Occipital lobe (tissue), 2 donors: ENCODE data around the gene SV2B. TPM values are rescaled to one million over a fixed set of nuclear protein-coding genes. Genes with fewer than 3 reads are reported as not detected.
"Not testable (repeated sequence)": the region's sequence is repeated elsewhere in the genome, so short reads cannot be mapped to it uniquely, and the experiment has no call there.

Experiments
- DNase-seq: peaks from one replicate; lab custom pipeline; 2025; lab: John Stamatoyannopoulos, UW
- total RNA-seq: library from RNA; depleted of rRNA; stranded (reverse); fragments of >200 nt; gene quantifications from one replicate; pipeline ENCODE4 v1.2.3, GENCODE V29; 2014

Gene SV2B
- total RNA-seq, 1 donor from 2014 or later = 33.5 TPM

GRCh38 chr15:91308855-91309254, 208.8 kb downstream of the SV2B start:
- no peak for DNase-seq

- no peak for DNase-seq
These were observed 211.9 kb downstream of the SV2B start for GRCh38 chr15:91311986-91312385.

DNA sequence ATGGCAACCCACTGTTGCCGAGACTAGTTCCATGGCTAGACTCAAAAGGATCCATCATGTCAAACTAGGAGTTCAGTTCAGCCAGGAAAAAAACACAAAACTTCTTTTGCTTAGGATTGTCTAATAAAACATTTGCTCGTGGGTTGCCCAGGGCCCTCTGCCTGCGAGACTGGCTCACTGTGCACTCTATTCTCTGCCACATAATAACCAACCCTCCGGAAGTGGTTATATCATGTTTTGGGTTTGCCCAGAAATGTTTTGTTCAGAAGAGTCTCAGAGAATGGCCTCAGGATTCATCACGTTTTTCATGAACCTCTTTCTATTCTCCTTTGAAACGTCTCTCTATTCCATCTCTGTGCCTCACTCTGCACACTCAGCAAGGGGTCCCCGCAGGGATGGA, 216.1 kb downstream of the SV2B start:
- DNase-seq = no peak

- no peak for DNase-seq
These were observed 218.5 kb downstream of the SV2B start for GRCh38 chr15:91318516-91318915.

- DNase-seq = no peak
These were observed 218.9 kb downstream of the SV2B start for GRCh38 chr15:91318931-91319330.

DNA sequence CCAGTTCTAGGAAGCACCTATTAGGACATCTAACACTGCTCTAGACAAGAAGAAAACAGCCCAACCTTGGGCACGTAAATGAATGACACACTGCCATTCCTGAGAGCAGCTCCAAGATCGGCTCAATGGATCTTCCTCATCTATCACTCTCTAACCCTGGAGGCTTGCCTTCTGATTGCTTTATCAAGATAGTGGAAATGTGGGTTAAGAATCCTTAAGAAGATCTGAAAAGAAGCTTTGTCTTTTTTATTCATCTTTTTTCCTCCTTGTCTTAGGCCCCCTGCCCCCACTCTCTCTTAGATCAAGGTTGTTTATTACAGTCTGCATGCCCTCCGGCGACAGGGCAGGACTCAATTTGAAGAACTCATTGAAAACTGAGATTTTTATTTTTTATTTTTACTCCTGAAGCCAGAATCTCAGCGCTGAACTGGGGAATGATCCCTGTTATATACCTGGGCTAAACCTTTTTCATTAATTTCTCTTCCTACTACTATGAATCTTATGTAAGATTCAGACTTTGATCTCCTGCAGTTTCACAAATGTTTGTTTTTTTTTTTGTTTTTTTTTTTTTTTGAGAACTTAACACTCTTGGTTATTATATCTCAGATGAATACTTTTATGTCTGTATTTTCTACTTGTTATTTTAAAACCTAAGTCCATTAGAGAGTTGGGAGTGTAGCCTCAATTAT, 219.5 kb downstream of the SV2B start:
- DNase-seq = no peak

DNA sequence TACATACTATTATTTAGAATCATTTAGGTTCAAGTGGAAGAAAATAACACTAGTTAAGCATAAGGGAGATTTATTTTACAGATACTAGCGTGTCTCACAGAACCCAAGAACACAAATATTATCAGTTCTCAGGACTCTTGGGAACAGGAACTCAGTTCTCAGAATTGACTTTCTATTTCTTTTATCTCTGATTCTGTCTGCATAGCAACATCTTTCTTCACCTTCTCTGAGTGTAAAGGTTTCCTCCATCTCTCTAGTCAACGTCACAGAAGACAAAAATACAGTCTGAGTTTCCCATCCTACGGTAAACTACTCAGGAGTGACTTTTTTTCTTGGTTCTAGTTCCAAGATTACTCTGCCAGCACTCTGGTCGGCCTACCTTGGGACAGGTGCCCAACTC, 220.0 kb downstream of the SV2B start:
- no peak for DNase-seq

DNA sequence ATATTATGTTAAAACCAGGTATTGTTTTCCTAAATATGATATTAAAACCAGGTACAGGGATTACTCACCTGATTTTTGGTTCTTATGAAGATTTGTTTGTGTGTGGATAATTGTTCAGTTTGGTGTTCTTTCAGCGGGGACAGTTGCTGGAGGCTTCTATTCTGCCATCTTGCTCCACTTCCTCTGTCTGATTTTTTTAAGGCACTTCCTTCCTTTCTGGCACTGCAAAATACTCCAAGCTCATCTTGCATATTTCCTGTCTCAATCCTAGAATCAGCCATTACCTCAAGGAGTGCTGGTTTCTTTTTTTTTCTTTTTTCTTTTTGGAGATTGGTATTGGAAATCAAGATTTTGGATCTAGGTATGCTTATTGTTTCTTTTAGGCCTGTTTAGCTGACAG, 229.9 kb downstream of the SV2B start:
- no peak for DNase-seq

GRCh38 chr15:91331581-91331980, 231.5 kb downstream of the SV2B start:
- DNase-seq = no peak

DNA sequence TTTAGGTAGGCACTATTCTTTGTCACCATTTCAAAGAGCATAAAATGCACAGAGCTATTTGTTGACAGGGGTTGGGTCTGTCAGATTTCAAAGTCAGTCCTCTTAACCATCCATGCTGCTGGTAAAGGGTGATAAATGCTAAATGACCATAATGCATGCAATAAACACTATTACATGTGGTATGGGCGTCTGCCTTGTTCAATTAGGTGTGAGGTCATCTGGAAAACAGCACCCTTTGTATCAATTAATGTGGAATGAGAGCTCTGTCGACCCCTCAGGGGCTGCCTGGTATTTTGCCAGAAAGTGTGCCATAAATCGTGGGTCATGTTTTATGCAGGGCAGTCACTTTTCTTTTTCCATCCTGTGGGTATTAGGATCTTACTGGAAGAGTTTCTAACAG, 235.6 kb downstream of the SV2B start:
- no peak for DNase-seq

DNA sequence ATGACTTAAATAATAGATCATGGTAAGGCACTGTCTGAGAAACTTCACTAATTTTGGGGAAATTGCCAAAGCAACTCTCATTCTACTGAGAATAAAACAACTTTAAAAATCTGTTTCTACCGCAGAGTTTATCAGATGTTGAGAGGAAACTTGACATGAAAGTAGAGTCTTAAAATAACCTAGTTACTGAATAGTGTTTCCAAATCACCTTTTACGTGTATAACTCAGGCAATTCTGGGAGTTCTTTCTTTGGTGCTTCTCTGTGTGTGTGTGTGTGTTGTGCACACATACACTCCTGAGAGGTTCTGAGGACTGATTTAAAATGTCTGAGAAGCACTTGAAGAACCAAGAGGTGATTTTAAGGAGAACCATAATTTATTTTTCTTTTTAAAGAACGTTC, 236.6 kb downstream of the SV2B start:
- no peak for DNase-seq

DNA sequence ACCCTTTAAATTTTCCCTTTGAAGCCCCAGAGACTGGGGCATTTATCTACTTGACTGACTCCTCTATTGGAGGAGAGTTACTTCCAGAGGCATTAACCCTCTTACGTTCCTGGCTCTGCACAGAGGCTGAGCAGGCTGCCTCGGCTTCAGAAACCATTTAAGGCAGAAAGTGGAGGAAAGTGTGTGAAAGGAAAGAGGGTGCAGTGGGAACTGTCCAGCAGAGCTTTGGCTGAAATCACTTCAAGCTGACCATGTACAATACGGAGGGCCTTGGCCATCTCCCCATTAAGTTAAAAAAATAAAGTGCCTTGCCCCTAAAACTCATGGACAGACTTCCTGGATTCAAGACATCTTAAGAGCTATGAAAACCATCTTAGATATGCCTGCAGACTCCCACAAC, 238.7 kb downstream of the SV2B start:
- no peak for DNase-seq

GRCh38 chr15:91342097-91342496, 242.0 kb downstream of the SV2B start:
- no peak for DNase-seq

GRCh38 chr15:91344912-91345311, 244.9 kb downstream of the SV2B start:
- DNase-seq = not testable (repeated sequence)

DNA sequence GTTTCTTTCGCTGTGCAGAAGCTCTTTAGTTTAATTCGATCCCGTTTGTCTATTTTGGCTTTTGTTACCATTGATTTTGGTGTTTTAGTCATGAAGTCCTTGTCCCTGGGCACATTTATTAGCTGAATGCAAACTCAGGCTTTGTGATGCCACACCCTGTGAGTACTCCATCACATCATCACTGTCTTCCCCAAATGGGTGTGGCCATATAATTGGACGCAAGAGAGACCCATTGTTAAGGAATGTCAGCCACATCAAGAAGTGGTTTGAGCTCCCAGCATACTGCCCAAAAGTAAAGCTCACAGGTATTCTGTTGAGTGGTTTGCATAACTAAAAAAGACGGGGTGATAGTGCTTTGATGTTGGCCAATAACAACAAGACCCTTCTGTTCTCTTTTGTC, 245.7 kb downstream of the SV2B start:
- no peak for DNase-seq

GRCh38 chr15:91346259-91346658, 246.2 kb downstream of the SV2B start:
- DNase-seq = no peak

- no peak for DNase-seq
These were observed 248.9 kb downstream of the SV2B start for GRCh38 chr15:91348752-91349500.

Other genes starting within 250 kb of the SV2B start
- 8.7 TPM for gene FURIN, start 231.7 kb upstream of the SV2B start, total RNA-seq
- 4.8 TPM for gene FES, start 215.8 kb upstream of the SV2B start, total RNA-seq
- 32.4 TPM for gene MAN2A2, start 197.0 kb upstream of the SV2B start, total RNA-seq
- gene HDDC3, start 167.7 kb upstream of the SV2B start, total RNA-seq = 11.7 TPM
- gene UNC45A, start 165.0 kb upstream of the SV2B start, total RNA-seq = 35.7 TPM
- 17.9 TPM for gene RCCD1, start 145.4 kb upstream of the SV2B start, total RNA-seq
- 15.8 TPM for gene PRC1, start 105.7 kb upstream of the SV2B start, total RNA-seq
- 12.5 TPM for gene VPS33B, start 77.7 kb upstream of the SV2B start, total RNA-seq